Neuron (in vitro differentiated cells): ENCODE data around the gene ANKS1A.
"Not testable (repeated sequence)": the region's sequence is repeated elsewhere in the genome, so short reads cannot be mapped to it uniquely, and the experiment has no call there.

ENCODE experiments used
- H2AFZ ChIP-seq: one replicate; pipeline ENCODE4 v1.6.1; 2013; ENCODE audit warnings: low read depth, mild to moderate bottlenecking, inconsistent platforms, low read length, moderate library complexity
- H3K27me3 ChIP-seq: one replicate; pipeline ENCODE4 v1.6.1; 2013; ENCODE audit warnings: low read length; ENCODE audit not compliant: insufficient read depth
- H3K36me3 ChIP-seq: one replicate; pipeline ENCODE4 v1.6.1; 2013; ENCODE audit warnings: low read length; ENCODE audit not compliant: insufficient read depth
- H3K4me1 ChIP-seq: one replicate; pipeline ENCODE4 v1.6.1; 2013; ENCODE audit warnings: low read length; ENCODE audit not compliant: insufficient read depth
- H3K4me3 ChIP-seq: 2 replicates; pipeline ENCODE4 v1.5.1; 2013; ENCODE audit warnings: mild to moderate bottlenecking, low read length, moderate library complexity
- H3K9me3 ChIP-seq: one replicate; pipeline ENCODE4 v1.6.1; 2013; ENCODE audit warnings: low read length

Gene ANKS1A

DNA sequence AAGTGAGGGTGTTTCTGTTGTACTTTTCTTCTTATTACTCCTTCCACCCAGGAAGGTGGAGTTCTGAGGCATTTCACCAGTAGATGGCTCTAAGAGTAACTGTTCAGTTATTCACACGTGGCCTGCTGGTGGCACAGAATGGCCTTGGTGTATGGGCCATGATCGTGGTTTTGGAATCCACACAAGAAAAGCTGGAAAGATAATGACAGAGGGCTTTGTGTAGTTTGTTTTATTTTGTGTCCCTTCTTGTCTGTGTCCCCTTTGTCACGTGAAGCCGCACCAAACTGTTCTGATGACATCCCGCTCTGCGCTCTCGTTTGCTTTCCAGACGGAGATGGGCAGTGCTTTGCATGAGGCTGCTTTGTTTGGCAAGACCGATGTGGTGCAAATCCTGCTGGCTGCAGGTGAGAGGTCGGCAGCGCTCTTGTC is 93.4 kb downstream of the ANKS1A start:
- Histone ChIP-seq H3K27me3 (no peaks in the 10 kb centered on the region), H3K4me3 (no peak overlapping the region), H3K9me3 (no peaks in the 10 kb centered on the region), H3K4me1 (peaks cover 5% of the 10 kb centered on the region), H2AFZ (no peak overlapping the region), H3K36me3 (peaks cover 21% of the 10 kb centered on the region)

DNA sequence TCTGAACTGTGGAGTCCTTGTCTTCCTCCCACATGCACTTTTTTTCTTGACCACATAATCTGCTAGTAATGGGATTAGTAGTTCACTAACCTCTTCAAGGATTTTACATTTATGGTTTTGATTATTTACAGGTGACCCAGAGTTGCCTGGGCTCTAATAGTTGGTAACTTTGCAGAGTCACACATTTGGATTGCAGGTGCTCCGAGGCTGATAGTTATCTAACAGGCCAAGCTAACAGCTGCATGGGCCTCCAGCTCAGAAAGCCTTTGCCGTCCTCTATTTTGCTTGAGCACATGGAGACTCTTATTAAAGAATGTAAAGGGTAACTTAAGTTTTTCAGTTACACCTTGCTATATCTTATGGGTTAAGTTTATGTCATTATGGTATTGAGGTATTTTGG is 95.4 kb downstream of the ANKS1A start:
- H3K4me3 ChIP-seq = no peak overlapping the region
- no peak overlapping the region for H2AFZ ChIP-seq
- peaks cover 5% of the 10 kb centered on the region for H3K4me1 ChIP-seq
- peaks cover 27% of the 10 kb centered on the region for H3K36me3 ChIP-seq
- H3K9me3 ChIP-seq = no peaks in the 10 kb centered on the region
- no peaks in the 10 kb centered on the region for H3K27me3 ChIP-seq

DNA sequence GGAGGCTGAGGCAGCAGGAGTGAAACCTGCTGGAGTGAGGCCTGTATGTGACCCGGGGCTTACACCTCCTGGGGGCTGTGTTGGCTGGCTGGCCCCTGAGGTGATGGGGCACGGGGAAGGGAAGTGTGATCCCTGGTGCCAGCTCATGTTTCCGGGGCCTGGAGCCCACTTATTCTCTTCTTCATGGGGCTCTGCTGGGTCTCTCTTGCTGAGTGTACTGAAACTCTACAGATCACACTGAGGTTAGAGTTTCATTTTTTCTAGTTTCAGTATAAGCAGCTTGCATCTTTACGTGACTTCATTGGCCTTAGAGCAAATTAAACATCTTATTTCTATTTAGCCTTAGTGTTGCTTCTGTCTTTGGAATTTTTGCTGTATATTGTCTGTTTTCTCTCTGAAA is 96.2 kb downstream of the ANKS1A start:
- Histone ChIP-seq H3K27me3 (no peaks in the 10 kb centered on the region), H3K36me3 (peaks cover 33% of the 10 kb centered on the region), H2AFZ (no peak overlapping the region), H3K4me3 (no peak overlapping the region), H3K4me1 (peaks cover 5% of the 10 kb centered on the region), H3K9me3 (no peaks in the 10 kb centered on the region)

DNA sequence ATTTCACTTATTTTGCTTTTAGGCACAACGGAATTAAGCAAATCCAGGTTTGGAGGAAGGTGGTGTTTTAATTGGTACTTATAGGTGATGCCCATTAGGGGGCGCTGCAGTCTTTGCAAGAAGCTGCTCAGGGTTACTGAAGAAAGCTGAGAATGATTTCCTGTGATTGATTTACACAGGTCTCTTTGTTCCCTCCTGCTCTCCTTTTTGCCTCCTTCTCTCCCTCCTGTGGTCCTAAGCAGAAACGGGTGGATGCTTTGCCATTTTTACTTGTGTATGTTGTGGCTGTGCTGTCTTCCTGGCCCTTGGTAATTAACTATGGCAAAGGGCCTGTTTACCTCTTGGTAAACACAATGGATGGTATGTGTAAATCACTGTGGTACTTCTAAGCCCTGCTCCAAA is 97.8 kb downstream of the ANKS1A start:
- no peaks in the 10 kb centered on the region for H3K9me3 ChIP-seq
- H3K4me1 ChIP-seq = peaks cover 5% of the 10 kb centered on the region
- no peak overlapping the region for H3K4me3 ChIP-seq
- peak overlapping the region; percentile 10 for H2AFZ ChIP-seq
- no peaks in the 10 kb centered on the region for H3K27me3 ChIP-seq
- H3K36me3 ChIP-seq = peaks cover 30% of the 10 kb centered on the region

DNA sequence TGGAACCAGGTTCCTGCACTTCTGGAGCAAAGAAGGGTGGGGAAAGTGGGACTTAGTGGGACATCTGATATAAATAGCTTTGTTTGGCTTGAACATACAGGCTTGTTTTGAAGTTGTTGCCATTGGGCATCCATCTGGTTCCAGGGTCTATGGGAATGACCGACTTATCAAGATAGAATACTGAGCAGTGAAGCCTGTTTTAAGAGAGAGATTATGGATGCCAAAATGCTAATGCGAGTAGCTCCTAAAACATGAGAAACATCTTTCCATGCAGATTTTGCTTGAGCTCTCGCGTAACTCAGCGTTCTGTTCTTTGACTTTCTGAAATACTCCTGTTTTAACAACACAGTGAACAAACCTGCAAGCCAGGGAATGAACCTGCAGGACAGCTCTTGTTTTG is 98.5 kb downstream of the ANKS1A start:
- H3K4me3 ChIP-seq = no peak overlapping the region
- peak overlapping the region; percentile 10 for H2AFZ ChIP-seq
- peaks cover 5% of the 10 kb centered on the region for H3K4me1 ChIP-seq
- H3K27me3 ChIP-seq = no peaks in the 10 kb centered on the region
- peaks cover 30% of the 10 kb centered on the region for H3K36me3 ChIP-seq
- H3K9me3 ChIP-seq = no peaks in the 10 kb centered on the region

DNA sequence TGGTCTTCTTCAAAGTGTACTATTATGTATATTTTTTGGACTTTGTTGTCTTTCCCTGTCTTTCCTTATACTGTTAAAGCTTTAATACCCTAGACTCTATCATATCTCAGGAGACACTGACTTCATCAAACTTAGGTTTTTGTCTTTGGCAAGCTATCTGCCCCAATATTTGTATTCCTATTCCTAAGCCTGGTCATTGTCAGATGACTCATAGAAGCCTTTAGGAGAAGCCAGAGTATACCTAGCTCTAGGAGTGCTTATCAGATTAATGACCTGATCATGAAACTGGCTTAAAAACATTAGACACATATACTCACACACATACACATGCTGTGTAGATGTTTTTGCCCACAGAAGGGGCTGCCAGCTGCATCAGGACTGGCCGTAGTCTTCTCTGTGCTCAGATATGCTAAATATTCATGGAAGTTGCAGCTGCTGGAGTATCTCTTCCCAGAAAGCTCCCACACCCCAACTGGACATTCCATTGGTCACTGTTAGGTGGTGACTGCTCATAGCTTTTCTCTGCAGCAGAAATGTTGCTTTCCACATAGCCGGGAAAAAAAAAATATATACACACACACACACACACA is 102.0 kb downstream of the ANKS1A start:
- H3K27me3 ChIP-seq = no peaks in the 10 kb centered on the region
- no peaks in the 10 kb centered on the region for H3K9me3 ChIP-seq
- H3K4me1 ChIP-seq = peaks cover 5% of the 10 kb centered on the region
- no peak overlapping the region for H3K4me3 ChIP-seq
- peaks cover 57% of the 10 kb centered on the region for H3K36me3 ChIP-seq
- no peak overlapping the region for H2AFZ ChIP-seq

DNA sequence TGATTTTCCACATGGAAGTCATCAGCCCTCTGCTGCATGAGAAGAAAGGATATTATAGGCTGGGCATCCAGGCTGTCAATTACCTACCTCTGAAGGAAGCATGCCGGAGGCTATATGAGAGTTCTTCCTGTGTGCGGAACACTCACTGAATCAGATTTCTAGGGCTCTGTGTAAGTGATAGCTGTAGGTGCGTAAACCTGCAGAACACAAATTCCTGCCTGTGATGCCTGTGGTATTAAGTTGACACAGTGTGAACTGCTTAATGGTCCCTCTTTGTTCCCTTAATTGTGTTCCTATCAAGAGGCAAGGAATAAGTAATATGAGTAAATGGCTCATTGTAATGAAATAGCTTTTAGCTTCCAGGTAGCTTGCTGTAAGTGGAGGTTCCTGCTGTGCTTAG is 103.3 kb downstream of the ANKS1A start:
- H3K36me3 ChIP-seq = peaks cover 57% of the 10 kb centered on the region
- H3K27me3 ChIP-seq = no peaks in the 10 kb centered on the region
- no peak overlapping the region for H2AFZ ChIP-seq
- H3K9me3 ChIP-seq = no peaks in the 10 kb centered on the region
- no peak overlapping the region for H3K4me3 ChIP-seq
- H3K4me1 ChIP-seq = no peaks in the 10 kb centered on the region

DNA sequence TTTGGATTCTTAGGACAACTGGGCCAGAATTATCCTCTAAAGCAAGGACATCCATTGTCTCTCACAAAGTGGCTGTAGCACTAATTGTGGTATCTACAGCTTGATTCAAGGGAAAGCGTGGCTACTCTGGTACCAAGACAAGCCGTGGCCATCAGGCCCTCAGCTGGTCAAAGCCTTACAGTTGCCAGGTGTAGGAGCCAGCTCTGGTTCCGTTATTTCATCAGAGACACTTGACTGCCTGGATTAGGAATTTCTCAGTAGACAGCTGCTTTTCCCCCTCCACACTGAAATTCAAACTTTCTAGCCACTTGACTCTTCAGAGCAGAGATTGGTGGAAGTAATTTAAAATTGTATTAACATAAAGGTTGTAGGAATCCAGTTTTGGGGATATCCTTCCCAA is 104.2 kb downstream of the ANKS1A start:
- no peaks in the 10 kb centered on the region for H3K27me3 ChIP-seq
- H3K36me3 ChIP-seq = peaks cover 62% of the 10 kb centered on the region
- H3K9me3 ChIP-seq = no peaks in the 10 kb centered on the region
- no peak overlapping the region for H2AFZ ChIP-seq
- no peak overlapping the region for H3K4me3 ChIP-seq
- no peaks in the 10 kb centered on the region for H3K4me1 ChIP-seq

DNA sequence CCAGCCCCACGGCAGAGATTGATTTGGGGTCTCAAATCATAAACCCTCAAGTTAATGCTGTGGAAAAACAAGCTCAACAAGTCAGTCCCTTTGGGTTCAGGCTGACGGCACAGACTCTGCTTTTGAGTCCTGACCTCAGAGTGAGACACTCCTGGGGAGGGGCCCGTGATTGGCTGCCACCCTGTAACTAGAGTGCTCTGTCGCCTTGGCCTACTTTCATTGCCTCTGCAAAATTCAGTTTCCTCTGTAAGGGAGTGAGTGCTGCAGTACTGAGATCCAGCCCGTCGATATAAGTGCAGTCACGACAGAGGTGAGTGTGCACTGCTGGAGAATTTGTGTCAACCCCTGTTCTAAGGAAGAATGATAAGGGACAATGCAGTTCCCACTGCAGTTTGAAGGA is 105.6 kb downstream of the ANKS1A start:
- no peaks in the 10 kb centered on the region for H3K27me3 ChIP-seq
- H3K4me3 ChIP-seq = no peak overlapping the region
- H3K9me3 ChIP-seq = peaks cover 4% of the 10 kb centered on the region
- H3K36me3 ChIP-seq = peaks cover 53% of the 10 kb centered on the region
- no peaks in the 10 kb centered on the region for H3K4me1 ChIP-seq
- H2AFZ ChIP-seq = no peak overlapping the region

DNA sequence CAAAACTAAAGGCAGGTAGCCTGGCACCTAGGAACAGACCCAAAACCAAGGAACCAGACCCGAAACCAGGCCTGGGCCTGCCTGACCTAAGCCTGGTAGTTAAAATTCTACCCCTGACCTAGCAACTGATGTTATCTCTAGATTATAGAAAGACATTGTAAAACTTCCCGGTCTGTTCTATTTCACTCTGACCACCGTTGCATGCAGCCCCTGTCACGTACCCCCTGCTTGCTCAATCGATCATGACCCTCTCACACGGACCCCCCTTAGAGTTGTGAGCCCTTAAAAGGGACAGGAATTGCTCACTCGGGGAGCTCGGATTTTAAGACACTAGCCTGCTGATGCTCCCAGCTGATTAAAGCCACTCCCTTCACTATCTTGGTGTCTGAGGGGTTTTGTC is 109.4 kb downstream of the ANKS1A start:
- not testable (repeated sequence) for H3K27me3 ChIP-seq, H2AFZ ChIP-seq, H3K4me3 ChIP-seq, H3K4me1 ChIP-seq, H3K9me3 ChIP-seq
- peaks cover 30% of the 10 kb centered on the region for H3K36me3 ChIP-seq

DNA sequence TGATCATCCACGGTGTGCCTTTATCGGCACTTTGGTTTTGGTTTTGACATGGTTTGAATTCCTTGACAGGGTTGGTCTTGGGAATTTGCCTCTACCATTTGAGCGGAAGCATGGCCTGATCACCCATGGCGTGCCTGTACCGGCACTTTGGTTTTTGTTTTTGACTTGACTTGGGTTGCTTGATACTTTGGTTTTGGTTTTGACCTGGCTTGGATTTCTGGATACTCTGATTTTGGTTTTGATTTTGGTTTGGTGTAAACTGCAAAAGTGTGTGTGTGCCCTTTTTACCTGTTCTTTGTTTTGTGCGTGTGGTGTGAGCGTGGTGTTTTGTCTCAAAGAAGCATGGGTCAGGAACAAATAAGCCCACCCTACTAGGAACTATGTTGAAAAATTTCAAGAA is 110.1 kb downstream of the ANKS1A start:
- H3K4me3 ChIP-seq, H3K9me3 ChIP-seq: not testable (repeated sequence)
- peaks cover 22% of the 10 kb centered on the region for H3K36me3 ChIP-seq

DNA sequence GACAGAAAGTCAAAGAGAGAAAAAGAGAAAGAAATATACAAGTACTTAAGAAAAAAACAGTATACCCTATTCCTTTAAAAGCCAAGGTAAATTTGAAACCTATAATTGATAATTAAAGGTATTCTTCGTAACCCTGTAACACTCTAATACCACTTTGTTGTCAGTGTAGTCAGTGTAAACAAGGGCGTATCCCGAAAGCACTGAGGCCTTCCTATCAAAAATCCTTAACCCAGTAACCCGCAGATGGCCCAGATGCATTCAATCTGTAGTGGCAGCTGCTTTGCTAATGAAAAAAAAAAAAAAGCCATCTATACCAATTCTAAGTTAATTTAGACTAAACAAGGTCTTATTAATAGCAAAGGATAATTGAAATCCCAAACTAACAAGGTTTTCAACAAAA is 110.9 kb downstream of the ANKS1A start:
- peaks cover 14% of the 10 kb centered on the region for H3K36me3 ChIP-seq
- not testable (repeated sequence) for H3K4me1 ChIP-seq, H3K4me3 ChIP-seq

More for the DNA sequence above, 110.1 kb downstream of the ANKS1A start:
- H3K4me1 ChIP-seq, H2AFZ ChIP-seq, H3K27me3 ChIP-seq: not testable (repeated sequence)

DNA sequence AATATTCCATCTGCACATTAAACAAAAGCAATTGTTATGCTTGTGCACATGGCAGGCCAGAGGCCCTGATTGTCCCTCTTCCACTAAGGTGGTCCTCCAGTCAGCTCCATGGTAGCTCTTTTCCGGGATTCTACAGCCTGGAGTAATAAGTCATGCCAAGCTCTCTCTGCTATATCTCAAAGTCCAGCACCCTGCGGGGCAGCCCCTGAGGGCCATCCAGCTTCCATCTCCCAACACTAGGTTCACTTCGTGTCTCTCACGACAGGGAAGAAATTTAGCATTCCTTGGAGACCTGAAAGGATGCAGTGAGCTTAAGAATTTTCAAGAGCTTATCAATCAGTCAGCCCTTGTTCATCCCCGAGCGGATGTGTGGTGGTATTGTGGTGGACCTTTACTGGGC is 112.3 kb downstream of the ANKS1A start:
- H3K9me3 ChIP-seq, H3K36me3 ChIP-seq, H3K4me1 ChIP-seq, H2AFZ ChIP-seq, H3K27me3 ChIP-seq, H3K4me3 ChIP-seq: not testable (repeated sequence)

More for the DNA sequence above, 110.9 kb downstream of the ANKS1A start:
- not testable (repeated sequence) for H3K27me3 ChIP-seq, H3K9me3 ChIP-seq, H2AFZ ChIP-seq

DNA sequence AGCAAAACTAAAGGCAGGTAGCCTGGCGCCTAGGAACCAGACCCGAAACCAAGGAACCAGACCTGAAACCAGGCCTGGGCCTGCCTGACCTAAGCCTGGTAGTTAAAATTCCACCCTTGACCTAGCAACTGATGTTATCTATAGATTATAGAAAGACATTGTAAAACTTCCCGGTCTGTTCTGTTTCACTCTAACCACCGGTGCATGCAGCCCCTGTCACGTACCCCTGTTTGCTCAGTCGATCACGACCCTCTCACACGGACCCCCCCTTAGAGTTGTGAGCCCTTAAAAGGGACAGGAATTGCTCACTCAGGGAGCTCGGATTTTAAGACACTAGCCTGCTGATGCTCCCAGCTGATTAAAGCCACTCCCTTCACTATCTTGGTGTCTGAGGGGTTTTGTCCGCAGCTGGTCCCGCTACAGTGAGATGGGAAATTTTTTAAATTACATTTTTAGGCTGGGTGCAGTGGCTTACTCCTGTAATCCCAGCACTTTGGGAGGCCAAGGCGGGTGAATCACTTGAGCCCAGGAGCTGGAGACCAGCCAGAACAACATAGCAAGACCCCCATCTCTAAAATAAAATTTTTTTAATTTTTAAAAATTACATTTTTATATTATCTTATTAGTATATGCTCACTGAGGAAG is 115.0 kb downstream of the ANKS1A start:
- H3K27me3 ChIP-seq, H3K4me3 ChIP-seq, H3K4me1 ChIP-seq, H3K9me3 ChIP-seq, H2AFZ ChIP-seq, H3K36me3 ChIP-seq: not testable (repeated sequence)
